ENCODE results near the gene DEFB132.

The DEFB132 gene

GRCh38 chr20:286508-286907 is 29.0 kb downstream of the DEFB132 start:
- TF ChIP-seq, protein P1, sequence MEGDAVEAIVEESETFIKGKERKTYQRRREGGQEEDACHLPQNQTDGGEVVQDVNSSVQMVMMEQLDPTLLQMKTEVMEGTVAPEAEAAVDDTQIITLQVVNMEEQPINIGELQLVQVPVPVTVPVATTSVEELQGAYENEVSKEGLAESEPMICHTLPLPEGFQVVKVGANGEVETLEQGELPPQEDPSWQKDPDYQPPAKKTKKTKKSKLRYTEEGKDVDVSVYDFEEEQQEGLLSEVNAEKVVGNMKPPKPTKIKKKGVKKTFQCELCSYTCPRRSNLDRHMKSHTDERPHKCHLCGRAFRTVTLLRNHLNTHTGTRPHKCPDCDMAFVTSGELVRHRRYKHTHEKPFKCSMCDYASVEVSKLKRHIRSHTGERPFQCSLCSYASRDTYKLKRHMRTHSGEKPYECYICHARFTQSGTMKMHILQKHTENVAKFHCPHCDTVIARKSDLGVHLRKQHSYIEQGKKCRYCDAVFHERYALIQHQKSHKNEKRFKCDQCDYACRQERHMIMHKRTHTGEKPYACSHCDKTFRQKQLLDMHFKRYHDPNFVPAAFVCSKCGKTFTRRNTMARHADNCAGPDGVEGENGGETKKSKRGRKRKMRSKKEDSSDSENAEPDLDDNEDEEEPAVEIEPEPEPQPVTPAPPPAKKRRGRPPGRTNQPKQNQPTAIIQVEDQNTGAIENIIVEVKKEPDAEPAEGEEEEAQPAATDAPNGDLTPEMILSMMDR (IDR thresholded peaks at IDR 0.05; ENCODE audit: borderline replicate concordance, insufficient read depth, low read depth, low read length): no peak
- no peak overlapping the region for H3K4me3 ChIP-seq (ENCODE audit: low read depth, low read length)

- TF ChIP-seq, protein P1 (IDR thresholded peaks at IDR 0.05; ENCODE audit: borderline replicate concordance, insufficient read depth, low read depth, low read length): no peak
- no peak overlapping the region for H3K4me3 ChIP-seq (ENCODE audit: low read depth, low read length)
These were observed 31.6 kb downstream of the DEFB132 start for GRCh38 chr20:288956-289692.

DNA sequence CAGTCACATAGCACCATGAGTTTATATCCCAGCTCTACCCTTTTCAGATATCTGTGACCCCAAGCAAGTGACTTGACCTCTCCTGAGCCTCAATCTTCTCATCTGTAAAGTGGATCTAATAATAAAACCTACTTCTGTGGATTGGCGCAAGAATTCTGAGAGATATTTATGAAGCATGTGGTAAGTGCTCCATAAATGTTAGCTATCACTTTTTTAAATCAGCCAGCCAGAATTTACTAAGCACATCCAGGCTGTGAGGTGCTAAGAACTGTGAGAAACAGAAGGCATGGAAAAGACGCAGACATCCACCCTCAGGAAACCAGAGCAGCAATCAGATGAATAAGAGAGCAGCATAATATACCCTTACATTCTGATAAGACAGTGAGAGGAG is 32.2 kb downstream of the DEFB132 start:
- peak overlapping the region; percentile 57 for H3K4me3 ChIP-seq (ENCODE audit: low read depth, low read length)
- TF ChIP-seq, protein P1 (IDR thresholded peaks at IDR 0.05; ENCODE audit: borderline replicate concordance, insufficient read depth, low read depth, low read length): no peak

GRCh38 chr20:290084-290831 is 32.7 kb downstream of the DEFB132 start, which contains the start of gene C20orf96:
TSS of gene C20orf96 (minus strand) at chr20:290750. CDS start at chr20:290610, 140 bp downstream.
- TF ChIP-seq, protein P1 (IDR thresholded peaks at IDR 0.05; ENCODE audit: borderline replicate concordance, insufficient read depth, low read depth, low read length): peak; percentile 40; the same call in 1 of the 2 replicates

GRCh38 chr20:294602-295001 is 37.1 kb downstream of the DEFB132 start:
- H3K4me3 ChIP-seq (ENCODE audit: low read depth, low read length): no peak overlapping the region
- TF ChIP-seq, protein P1 (IDR thresholded peaks at IDR 0.05; ENCODE audit: borderline replicate concordance, insufficient read depth, low read depth, low read length): no peak

More at GRCh38 chr20:290084-290831, 32.7 kb downstream of the DEFB132 start, which contains the start of gene C20orf96:
- peak within 1 kb of the TSS; percentile 57 for H3K4me3 ChIP-seq (ENCODE audit: low read depth, low read length)

- H3K4me3 ChIP-seq (ENCODE audit: low read depth, low read length): no peak overlapping the region
- TF ChIP-seq, protein P1 (IDR thresholded peaks at IDR 0.05; ENCODE audit: borderline replicate concordance, insufficient read depth, low read depth, low read length): no peak
These were observed 38.3 kb downstream of the DEFB132 start for GRCh38 chr20:295804-296203.
